HG02943 (cell line): ENCODE measurements around the gene STRBP.
"Not testable (repeated sequence)": the region's sequence is repeated elsewhere in the genome, so short reads cannot be mapped to it uniquely, and the experiment has no call there.

Source experiments
- ATAC-seq: cut with Tn5 transposase; IDR thresholded peaks from one replicate; pipeline ENCODE4 v1.9.1; 2021; ENCODE audit warnings: mild to moderate bottlenecking, low read depth, moderate library complexity; ENCODE audit not compliant: unreplicated experiment

Gene STRBP

DNA sequence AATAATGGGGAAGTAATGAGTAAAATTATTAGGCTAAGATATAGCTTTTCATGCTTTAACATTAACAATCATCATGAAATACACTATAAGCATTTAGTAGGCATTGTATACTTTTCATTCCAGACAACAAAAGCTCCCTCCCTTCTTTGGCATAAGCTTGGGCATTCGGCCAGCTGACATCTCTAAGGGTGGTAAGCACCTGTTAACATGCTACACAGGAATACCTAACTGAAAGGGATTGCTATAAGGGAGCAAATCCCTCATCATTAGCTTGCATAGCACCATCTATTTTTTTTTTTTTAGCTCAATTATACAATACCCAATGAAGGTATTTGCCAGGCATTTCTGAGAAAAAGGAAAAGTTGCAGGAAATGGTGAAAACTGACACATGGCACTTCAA lies 16.6 kb downstream of the STRBP start:
- ATAC-seq = no peak

DNA sequence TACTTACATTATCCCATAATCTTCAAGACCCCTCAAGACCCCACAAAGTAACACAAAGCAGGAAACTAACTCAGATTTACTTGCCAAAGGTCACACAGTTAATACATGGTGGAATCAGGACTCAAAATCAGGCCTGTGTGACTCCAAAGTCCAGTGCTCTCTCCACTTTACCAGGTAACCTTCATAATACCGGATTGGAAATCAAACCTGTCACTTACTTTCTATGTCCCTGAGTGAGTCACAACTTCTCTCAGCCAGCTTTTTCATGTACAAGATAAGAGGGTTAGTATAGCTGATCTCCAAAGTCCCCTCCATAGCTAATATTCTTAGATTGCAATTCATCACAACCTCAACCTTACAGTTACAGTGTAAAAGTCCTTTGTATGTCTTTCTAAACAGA lies 17.1 kb downstream of the STRBP start:
- no peak for ATAC-seq

DNA sequence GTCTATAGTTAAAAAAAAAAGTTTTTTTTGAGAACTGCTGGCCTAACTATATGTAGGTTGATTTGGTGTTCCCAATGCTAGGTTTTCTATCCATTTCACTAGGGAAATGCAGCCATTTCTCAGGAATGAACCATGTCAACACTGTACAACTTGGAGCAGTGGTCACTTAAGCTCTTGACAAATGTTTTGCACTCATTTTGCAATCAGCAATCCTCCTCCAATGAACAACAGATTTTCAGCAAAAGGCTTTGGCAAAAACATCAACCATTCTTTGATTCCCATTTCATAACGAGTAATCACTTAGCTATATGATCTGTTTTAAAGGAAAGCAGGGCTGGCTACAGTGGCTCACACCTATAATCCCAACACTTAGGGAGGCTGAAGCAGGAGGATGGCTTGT lies 17.9 kb downstream of the STRBP start:
- no peak for ATAC-seq

DNA sequence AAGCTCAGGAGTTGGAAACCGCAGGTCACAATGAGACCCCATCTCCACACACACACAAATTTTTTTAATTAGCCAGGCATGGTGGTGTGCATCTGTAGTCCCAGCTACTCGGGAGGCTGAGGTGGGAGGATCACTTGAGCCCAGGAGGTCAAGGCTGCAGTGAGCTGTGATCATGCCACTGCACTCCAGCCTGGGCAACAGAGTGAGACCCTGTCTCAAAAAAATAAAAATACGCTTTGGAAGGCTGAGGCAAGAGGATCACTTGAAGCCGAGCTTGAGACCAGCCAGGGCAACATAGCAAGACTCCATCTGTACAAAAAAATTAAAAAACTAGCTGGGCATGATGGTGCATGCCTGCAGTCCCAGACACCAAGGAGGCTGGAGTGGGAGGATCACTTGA lies 19.2 kb downstream of the STRBP start:
- ATAC-seq = not testable (repeated sequence)

DNA sequence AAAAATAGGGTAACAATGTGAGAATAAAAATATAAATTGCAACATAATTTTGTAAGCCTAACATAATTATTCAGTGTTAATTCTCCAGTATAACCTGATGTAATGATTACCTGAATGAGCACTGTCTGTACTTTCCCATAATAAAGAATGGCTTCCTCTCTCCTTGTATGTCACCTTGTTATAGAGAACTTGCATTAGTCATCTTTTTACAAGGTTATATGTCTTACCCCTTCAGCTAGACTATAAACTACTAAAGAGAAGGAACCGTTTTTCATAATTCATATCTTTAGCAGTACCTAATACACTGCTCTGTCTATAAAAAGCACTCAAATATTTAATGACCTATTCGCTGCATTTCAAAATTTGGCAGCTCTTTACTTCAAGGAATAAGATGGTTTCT lies 19.8 kb downstream of the STRBP start:
- ATAC-seq = no peak

DNA sequence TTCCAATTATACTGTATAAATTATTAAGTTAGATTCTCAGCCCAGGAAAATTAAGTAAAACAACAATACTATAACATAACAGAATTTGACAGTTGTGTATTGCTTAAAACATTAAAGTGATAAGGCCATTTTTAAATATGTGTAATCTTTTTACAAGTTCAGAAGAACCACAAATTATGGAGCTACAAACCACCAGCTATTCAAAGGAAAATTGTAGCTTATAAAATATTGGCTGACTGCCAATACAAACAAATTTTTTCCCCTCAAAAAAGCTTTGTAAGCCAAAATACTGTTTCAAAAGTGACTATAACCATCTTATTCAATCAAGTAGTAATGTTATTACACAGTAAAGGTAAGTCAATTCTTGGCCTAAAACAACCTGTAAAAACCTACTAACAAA lies 21.9 kb downstream of the STRBP start:
- no peak for ATAC-seq

DNA sequence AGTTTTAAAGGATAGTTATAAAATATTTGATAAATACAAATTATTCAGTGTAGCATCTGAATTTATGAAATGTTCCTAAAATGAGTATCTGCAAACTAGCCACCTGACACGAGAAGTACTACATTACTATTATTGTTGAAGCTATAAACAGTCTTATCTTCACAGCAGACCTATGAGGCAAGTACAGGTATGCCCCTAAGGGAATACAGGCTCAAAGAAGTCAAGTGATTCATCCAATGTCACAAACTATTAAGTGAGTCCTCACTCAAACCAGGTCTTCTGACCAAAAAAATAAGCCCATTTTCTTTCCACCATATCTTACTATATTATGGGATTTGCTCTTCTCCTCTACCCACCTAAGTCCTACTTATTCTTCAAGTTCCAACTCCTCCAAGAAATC lies 28.7 kb downstream of the STRBP start:
- no peak for ATAC-seq

DNA sequence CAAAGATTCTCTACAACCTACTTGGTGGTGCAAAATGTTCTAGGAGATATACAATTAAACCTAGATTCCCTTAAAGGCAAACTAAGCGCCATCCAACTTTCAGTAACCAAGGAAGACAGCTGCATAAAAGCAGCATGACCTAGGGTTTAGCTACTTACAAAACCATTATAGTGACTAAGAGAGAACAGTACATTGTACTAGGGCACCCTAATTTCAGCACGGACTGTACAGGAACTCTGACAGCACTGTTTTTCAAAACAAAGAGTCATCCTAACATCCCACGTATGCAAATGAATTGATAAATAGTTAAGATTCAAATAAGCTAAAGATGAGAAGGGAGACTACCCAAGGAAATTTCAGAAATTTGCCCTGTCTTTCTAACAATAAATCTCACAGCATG lies 30.0 kb downstream of the STRBP start:
- ATAC-seq = no peak

DNA sequence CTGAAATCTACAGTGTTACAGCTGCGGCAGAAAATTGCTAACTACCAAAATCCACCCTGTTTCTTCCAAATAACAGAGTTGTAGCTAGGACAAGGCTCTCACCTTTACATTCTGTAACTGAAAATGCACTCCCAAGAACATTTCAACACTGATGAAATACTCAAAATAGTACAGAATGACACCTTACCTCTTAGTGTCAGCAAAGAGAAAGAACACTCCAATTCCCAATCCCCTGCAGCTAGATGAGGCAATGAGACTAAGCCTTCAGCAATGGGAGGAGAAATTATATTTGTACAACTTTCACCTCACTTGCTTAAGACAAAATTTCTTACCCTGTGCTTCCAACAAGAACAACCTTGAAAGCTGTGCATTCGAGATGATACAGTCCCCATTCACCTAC lies 31.2 kb downstream of the STRBP start:
- no peak for ATAC-seq

DNA sequence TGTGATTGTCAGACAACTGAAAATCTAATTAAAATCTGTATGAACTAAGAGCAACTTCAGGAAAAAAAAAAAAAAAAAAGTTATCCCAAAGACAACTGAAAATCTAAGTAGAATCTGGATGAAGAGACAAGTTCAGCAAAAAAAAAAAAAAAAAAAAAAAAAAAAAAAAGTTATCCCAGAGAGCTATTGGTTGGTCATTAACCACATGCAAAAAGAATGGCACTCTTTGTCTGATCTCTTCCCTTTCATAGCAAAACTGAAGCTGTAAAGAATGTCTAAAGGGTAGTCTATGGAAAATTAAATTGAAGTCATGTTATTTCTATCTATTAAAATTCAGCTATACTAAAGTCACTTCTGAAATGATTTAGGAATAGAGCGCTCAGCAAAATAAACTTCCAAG lies 32.9 kb downstream of the STRBP start:
- ATAC-seq = no peak

DNA sequence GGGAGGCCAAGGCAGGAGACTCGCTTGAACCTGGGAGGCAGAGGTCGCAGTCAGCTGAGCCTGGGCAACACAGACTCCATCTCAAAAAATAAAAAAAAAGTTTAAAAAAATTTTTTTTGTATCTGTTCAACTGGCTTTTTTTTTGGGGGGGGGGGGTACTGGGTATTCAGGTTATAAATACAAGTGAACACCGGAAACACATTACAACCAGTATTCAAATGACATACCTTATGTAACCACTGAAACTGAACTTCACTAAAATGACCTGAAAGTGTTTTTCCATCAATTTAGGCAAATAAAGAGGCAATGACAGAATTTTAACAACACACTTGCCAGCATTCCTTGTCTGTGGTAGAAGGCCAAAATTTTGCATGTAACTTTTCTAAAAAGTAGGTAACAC lies 33.5 kb downstream of the STRBP start:
- no peak for ATAC-seq

DNA sequence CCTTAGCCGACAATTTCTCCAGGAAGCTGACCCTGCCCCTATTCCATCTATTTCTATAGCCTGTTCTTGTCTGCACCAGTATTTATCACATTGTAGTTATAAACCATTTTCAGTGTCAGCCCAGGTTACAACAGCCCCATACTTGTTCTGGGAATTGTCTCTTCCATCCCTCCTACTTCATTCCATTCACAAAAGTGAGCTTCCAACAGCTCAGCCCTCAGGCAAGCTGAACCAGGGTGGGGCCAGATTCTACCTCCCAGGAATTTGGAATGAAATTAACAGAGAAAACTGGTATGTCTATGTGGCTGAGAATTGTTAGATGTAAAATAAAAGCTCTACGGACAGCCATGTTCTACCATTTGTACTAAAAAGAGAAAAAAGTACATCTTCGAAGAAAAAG lies 36.1 kb downstream of the STRBP start:
- ATAC-seq = no peak

DNA sequence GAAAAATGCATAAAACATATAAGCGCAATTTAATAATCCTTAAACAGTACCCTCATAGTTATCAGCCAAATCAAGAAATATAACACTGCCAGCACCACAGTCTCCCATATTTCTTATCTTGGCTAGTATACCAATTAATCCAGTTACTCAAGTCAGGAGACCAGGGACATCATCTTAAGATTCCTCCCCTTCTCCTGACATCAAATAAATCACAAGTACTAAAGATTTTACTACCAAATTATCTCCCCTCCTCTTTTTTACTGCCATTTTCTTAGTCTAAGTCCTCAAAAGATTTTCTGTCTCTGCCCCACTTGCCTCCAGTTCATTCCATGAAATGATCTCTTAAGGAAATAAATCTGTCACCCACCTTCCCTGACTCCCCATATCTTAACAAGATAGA lies 37.0 kb downstream of the STRBP start:
- ATAC-seq = no peak

DNA sequence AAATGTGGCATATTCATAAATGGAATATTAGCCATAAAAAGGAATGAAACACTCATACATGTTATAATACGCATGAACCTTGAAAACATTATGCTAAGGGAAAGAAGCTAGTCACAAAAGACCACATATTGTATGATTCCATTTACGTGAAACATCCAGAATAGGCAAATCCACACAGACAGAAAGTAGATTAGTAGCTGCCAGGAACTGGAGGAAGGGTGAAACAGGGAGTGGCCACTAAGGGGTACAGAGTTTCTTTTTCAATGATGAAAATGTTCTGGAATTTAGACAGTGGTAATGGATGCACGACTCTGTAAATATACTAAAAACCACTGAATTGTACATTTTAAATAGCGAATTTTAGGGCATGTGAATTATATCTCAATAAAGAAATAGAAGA lies 39.4 kb downstream of the STRBP start:
- no peak for ATAC-seq

DNA sequence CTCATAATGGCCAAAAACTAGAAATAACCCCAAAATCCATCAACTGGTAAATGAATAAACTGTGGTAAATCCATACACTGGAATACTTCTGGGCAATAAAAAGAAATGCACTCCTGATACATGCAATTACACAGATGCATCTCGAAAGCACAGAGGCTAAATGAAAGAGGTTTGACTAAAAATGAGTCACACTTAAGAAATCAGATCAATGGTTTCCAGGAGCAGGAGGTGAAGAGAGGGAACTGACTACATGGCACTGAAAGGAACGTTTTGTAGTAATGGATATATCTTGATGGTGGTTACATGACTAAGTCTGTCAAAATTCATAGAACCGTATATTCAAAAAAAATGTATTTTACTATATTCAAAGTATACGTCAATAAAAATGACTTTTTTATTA lies 42.4 kb downstream of the STRBP start:
- no peak for ATAC-seq

DNA sequence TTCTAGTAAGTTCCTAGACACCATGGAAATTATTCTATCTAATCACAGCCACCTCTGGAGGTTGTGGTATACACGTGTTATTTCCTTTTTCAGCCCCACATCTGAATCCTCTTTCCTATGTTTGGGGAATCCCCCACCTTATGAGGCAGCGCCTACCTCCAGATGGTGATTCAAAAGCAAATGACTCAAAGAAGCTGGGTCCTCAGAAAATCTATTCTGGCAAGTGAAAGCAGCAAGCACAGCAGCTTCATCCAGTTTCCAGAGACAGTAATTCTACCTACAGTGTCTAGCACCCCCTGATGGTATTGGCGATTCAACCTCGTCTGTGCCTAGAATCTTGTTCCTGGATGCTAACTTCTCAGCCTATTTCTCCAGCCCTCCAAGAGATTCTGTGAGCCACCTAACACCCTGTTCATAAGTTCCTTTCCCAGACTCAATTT lies 43.0 kb downstream of the STRBP start:
- ATAC-seq = peak; percentile 65

DNA sequence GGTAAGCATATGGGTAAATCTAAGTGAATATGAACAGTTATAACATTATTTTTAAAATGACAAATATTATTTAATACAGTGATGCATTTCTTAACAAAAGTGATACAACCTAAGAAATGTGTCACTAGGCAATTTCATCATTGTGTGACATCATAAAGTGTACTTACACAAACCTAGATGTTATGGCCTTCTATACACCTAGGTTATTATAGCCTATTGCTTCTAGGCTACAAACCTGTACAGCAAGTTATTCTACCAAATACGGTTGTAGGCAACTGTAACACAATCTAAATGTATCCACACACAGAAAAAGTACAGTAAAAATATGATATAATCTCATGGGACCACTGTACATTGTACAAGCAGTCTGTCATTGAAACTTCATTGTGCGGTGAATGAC lies 48.3 kb downstream of the STRBP start:
- no peak for ATAC-seq

DNA sequence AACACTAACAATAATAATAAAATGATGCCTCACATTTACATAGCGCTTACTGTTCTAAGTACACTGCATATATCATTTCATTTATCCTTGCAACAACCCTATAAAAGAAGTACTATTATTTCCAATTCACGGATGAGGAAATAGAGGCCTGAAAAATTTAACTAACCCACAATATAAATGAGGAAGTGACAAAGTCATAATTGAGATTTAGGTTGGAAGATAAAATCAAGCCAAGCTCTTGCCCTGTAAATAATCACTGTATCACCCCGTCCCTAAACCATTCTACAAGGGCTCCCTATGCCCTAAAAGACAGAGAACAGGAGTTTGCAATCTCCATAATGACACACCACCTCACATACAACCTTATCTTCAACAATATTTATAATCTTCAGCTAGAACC lies 49.6 kb downstream of the STRBP start:
- no peak for ATAC-seq

DNA sequence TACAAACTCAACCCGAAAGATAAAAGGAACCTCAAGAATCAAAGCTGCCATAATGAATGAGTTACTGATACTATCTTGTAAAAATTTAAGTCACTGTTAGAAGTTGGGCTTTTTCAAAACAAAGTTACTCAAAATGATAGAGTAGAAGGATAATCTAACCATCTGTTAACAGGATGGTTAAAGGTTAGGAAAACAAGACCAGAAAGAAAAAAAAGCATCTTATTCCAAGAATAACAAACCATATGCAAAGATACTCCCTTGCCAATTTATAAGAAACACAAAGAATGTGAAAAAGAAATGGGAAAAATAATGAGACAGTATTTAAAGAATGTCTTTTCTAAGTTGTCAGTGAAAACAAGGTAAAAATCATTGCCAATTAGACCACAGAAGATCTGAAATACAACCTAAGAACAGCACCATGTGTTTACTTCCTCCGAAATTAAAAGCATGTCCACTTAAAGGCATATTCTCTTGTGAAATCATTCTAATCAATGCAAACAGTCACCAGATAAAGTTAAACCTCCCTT lies 51.2 kb downstream of the STRBP start:
- ATAC-seq = no peak

DNA sequence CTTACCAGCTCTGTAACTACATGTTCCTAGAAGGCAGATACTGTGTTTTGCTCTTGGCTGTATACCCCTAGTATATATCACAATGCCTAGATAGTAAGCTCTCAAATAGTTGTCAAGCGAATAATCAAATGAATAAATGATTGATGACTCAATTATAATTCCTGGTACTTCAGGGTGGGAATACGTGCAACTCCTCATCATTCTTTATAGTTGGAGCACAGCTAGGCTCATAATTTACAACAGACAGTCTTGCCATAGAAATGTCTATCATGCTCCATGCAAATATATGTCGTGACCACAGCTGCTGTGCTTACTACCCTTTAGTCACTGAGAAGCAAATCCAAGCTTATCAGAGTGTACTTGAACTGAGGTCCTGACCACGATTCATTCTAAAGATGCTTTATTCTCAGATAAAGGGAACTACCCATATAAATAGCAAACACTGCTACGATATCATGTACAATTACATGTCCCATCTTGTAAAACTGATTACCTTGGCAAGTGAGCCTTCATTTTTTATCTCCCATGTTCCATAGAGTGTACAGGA lies 52.1 kb downstream of the STRBP start:
- no peak for ATAC-seq

DNA sequence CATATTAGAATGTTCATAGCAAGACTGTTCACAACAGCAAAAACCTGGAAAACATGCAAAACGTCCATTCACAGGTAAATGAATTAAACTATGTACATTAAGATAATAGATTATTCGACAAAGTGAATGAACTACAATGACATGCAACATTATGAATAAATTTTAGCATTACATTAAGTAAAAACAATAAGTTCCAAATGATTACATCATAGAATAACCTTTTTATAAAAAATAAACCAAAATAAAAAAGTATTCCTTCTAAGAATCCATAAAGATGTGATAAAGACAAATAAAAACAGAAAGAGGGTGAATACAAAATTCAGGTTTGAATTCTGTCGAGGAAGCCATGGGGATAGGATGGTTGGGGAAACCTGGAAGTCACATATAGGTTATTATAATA lies 57.3 kb downstream of the STRBP start:
- ATAC-seq = no peak

DNA sequence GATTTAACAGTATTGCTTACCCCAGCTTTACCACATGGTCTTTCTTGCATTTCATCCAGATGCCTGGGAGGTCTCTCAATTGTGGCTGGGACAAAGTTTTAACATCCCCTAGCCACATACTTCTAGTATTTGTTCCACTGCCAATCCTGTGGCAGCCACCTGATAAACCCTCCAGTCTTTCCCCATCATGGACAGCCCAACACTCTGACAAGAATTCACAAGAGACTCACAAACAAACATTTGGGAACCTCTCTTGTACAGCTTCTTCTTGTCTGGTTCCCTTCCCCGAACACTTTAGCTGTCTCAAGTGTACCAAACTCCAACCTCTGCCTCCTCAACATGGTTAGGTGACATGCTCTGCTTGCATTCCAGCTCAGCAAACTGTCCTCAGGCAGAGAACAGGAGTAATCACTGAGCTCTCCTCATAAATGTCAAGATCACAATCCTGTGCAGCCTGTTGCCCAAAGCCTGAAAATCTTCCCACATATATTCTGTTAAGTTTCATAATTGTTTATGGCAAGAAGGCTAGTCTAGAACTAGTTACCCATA lies 59.7 kb downstream of the STRBP start:
- ATAC-seq = no peak

DNA sequence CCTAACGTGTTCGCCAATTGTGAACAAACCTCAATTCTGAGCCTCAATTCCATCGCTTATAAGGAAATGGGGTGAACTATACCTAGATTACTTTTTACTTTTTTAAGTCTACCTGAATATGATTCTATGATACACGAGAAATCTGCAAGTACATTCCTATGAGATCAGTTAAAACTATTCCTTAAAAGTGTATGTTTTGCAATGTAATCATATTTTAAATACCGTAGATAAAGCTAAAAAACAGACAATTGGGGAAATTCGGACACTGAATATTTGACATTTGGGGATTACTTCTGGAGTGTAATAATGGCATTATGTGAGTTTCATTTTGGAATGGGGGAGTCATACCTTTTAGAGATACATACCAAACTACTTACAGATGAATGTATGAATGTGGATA lies 62.3 kb downstream of the STRBP start:
- ATAC-seq = no peak
